ENCODE measurements around the gene TOR3A. TPM values are rescaled to one million over a fixed set of nuclear protein-coding genes. Genes with fewer than 3 reads are reported as not detected.

The TOR3A gene
- total and polyA plus RNA-seq, 10 of the 15 experiments (the other 5 are each of a cell fraction or from before 2014, with no cell fraction given) = 8.6 to 87.9 (median 46.3) TPM

DNA sequence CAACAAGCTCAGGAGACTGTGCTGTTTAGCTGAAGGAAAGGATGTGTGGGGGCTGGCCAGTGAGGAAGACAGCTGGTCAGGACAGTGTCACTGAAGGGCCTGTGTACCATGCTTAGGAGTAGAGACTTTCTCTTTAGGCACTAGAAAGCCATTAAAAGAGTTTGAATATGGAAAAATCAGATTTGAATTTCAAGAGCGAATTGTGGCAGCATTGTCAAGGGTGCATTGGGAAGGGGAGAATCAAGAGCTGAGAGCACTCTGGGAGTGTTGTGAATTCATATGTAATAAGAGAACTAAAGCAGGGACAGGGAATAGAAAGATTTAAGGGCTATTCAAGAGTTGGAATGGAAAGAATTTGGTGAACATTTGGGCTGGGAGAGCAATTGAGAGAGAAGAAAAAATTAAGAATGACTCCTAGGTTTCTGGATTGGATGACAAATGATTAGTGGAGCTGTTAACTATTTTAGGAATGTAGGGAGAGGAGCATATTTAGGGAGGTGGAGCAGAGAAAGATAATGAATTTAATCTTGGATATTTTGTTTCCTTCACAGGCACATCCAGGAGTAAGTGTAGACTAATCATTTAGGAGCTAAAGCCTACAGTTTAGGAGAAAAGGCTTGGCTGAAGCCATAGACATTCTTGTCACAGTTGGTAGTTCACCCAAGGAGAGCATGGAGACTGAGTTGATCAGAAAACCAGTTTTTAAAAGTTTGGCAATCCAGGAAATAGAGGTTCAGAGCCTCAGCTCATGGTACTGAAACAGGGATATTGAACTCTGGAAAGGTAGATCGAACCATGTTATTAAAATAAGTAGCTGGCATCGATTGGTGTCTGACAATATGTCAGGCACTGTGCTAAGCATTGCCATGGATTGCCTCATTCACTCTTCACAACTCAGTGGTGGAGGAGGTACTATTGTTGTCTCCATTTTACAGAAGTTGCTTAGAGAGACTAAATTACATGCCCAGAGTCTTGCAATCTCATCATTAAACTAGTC, 23.1 kb upstream of the TOR3A start:
- Histone ChIP-seq H3K4me2 (ENCODE audit: control insufficient read depth, insufficient read depth) (no peak overlapping the region), H3K4me1 (ENCODE audit: control insufficient read depth, insufficient read depth, low read length) (no peaks in the 10 kb centered on the region), H3K4me3 (no peak overlapping the region), H2AFZ (ENCODE audit: control insufficient read depth, low read depth, low read length) (no peak overlapping the region), H3K27me3 (replicated peaks in 1 of 2; ENCODE audit: control insufficient read depth in 2 of 2, insufficient read depth in 2 of 2, low read length in 1 of 2) (no peaks in the 10 kb centered on the region), H3K79me2 (ENCODE audit: control insufficient read depth, insufficient read depth, low read length) (no peaks in the 10 kb centered on the region), H3K9ac (ENCODE audit: control insufficient read depth, insufficient read depth, low read length) (no peak overlapping the region), H3K27ac (ENCODE audit: control insufficient read depth, insufficient read depth) (no peak overlapping the region), H3K36me3 (ENCODE audit: control insufficient read depth in 2 of 2, insufficient read depth in 2 of 2, low read length in 1 of 2) (peaks cover 0 to 4% of the 10 kb centered on the region in 2 experiments; a peak in 2 of 4 replicates), H3K9me3 (replicated peaks; ENCODE audit: control insufficient read depth, insufficient read depth, low read length) (no peaks in the 10 kb centered on the region), H4K20me1 (ENCODE audit: control insufficient read depth, insufficient read depth) (no peaks in the 10 kb centered on the region)
- ChIA-PET RAD21 (ENCODE audit: unreplicated experiment) (no interaction called here), SMC1A (ENCODE audit: uncharacterized antibody, unreplicated experiment) (interaction anchor here (1.6 to 1.7 kb wide), 2 partner anchors 11 to 20 kb away, joined by 6 to 8 read pairs; no protein-coding TSS in a partner anchor), POLR2A (no interaction called here), CTCF (interaction anchor here (1.6 to 1.7 kb wide), 2 partner anchors 10 to 18 kb away, joined by 4 to 5 read pairs; no protein-coding TSS in a partner anchor)
- DNase-seq (ENCODE audit: low read depth, low spot score) = no peak
- intact Hi-C loops (cut with micrococcal nuclease; ENCODE audit: unreplicated experiment) (no loop called here), in situ Hi-C loops (cut with MboI) (no loop called here)
- BruUV-seq (replicated peaks) = no TSS peak
- no peak for TF ChIP-seq JUNB (IDR thresholded peaks at IDR 0.05)
- TF ChIP-seq, protein P1, sequence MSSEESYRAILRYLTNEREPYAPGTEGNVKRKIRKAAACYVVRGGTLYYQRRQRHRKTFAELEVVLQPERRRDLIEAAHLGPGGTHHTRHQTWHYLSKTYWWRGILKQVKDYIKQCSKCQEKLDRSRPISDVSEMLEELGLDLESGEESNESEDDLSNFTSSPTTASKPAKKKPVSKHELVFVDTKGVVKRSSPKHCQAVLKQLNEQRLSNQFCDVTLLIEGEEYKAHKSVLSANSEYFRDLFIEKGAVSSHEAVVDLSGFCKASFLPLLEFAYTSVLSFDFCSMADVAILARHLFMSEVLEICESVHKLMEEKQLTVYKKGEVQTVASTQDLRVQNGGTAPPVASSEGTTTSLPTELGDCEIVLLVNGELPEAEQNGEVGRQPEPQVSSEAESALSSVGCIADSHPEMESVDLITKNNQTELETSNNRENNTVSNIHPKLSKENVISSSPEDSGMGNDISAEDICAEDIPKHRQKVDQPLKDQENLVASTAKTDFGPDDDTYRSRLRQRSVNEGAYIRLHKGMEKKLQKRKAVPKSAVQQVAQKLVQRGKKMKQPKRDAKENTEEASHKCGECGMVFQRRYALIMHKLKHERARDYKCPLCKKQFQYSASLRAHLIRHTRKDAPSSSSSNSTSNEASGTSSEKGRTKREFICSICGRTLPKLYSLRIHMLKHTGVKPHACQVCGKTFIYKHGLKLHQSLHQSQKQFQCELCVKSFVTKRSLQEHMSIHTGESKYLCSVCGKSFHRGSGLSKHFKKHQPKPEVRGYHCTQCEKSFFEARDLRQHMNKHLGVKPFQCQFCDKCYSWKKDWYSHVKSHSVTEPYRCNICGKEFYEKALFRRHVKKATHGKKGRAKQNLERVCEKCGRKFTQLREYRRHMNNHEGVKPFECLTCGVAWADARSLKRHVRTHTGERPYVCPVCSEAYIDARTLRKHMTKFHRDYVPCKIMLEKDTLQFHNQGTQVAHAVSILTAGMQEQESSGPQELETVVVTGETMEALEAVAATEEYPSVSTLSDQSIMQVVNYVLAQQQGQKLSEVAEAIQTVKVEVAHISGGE (CRISPR knock-in tag; IDR thresholded peaks at IDR 0.05) = no peak
- TF ChIP-seq, protein P2, sequence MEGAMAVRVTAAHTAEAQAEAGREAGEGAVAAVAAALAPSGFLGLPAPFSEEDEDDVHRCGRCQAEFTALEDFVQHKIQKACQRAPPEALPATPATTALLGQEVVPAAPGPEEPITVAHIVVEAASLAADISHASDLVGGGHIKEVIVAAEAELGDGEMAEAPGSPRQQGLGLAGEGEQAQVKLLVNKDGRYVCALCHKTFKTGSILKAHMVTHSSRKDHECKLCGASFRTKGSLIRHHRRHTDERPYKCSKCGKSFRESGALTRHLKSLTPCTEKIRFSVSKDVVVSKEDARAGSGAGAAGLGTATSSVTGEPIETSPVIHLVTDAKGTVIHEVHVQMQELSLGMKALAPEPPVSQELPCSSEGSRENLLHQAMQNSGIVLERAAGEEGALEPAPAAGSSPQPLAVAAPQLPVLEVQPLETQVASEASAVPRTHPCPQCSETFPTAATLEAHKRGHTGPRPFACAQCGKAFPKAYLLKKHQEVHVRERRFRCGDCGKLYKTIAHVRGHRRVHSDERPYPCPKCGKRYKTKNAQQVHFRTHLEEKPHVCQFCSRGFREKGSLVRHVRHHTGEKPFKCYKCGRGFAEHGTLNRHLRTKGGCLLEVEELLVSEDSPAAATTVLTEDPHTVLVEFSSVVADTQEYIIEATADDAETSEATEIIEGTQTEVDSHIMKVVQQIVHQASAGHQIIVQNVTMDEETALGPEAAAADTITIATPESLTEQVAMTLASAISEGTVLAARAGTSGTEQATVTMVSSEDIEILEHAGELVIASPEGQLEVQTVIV (IDR thresholded peaks at IDR 0.05; ENCODE audit: borderline replicate concordance, partially characterized antibody) = no peak
- TF ChIP-seq, protein P3, sequence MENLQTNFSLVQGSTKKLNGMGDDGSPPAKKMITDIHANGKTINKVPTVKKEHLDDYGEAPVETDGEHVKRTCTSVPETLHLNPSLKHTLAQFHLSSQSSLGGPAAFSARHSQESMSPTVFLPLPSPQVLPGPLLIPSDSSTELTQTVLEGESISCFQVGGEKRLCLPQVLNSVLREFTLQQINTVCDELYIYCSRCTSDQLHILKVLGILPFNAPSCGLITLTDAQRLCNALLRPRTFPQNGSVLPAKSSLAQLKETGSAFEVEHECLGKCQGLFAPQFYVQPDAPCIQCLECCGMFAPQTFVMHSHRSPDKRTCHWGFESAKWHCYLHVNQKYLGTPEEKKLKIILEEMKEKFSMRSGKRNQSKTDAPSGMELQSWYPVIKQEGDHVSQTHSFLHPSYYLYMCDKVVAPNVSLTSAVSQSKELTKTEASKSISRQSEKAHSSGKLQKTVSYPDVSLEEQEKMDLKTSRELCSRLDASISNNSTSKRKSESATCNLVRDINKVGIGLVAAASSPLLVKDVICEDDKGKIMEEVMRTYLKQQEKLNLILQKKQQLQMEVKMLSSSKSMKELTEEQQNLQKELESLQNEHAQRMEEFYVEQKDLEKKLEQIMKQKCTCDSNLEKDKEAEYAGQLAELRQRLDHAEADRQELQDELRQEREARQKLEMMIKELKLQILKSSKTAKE (IDR thresholded peaks at IDR 0.05; ENCODE audit: low read depth, poor library complexity, severe bottlenecking) = no peak
- TF ChIP-seq NFYA (IDR thresholded peaks at IDR 0.05; ENCODE audit: borderline replicate concordance, low read depth, low read length) = no peak
- TF ChIP-seq, protein P4, sequence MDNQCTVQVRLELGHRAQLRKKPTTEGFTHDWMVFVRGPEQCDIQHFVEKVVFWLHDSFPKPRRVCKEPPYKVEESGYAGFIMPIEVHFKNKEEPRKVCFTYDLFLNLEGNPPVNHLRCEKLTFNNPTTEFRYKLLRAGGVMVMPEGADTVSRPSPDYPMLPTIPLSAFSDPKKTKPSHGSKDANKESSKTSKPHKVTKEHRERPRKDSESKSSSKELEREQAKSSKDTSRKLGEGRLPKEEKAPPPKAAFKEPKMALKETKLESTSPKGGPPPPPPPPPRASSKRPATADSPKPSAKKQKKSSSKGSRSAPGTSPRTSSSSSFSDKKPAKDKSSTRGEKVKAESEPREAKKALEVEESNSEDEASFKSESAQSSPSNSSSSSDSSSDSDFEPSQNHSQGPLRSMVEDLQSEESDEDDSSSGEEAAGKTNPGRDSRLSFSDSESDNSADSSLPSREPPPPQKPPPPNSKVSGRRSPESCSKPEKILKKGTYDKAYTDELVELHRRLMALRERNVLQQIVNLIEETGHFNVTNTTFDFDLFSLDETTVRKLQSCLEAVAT (IDR thresholded peaks at IDR 0.05) = no peak
- 93% methylated on average over 3 of the region's 3 CpGs for WGBS (ENCODE audit: insufficient coverage, insufficient replicate concordance, low lambda C conversion rate, missing lambda C conversion rate)
- no peak for FAIRE-seq
- no peak for ATAC-seq
